CD4-positive, CD25-positive, alpha-beta regulatory T cell (primary cell): ENCODE results near the gene STYK1. TPM values are rescaled to one million over a fixed set of nuclear protein-coding genes. Genes with fewer than 3 reads are reported as not detected.

Experiments
- ATAC-seq, 2 donors: fragments of 150-1000 bp; cut with Tn5 transposase; one replicate each; pipeline ENCODE4 v1.10.0; 2021; ENCODE audit warnings: low read depth in 2 of 2, moderate number of reproducible peaks in 2 of 2, moderate library complexity in 1 of 2
- DNase-seq, 3 donors: peaks; one replicate each; pipeline versions ENCODE4 v3.0.0 to v3.0.0-alpha.2; 2012 to 2022; ENCODE audit warnings: mixed read lengths in 1 of 3
- H3K27ac ChIP-seq: one replicate; pipeline ENCODE4 v1.7.0; 2013; ENCODE audit warnings: mild to moderate bottlenecking, low read length; ENCODE audit not compliant: insufficient read depth, poor library complexity, severe bottlenecking
- H3K27me3 ChIP-seq: one replicate; pipeline ENCODE4 v1.7.0; 2013; ENCODE audit warnings: low read length; ENCODE audit not compliant: control insufficient read depth, insufficient read depth
- H3K36me3 ChIP-seq: one replicate; pipeline ENCODE4 v1.7.0; 2013; ENCODE audit warnings: mild to moderate bottlenecking, low read length, moderate library complexity; ENCODE audit not compliant: control insufficient read depth, insufficient read depth
- H3K4me1 ChIP-seq: 2 replicates; pipeline ENCODE4 v1.7.0; 2013; ENCODE audit warnings: mild to moderate bottlenecking, low read length; ENCODE audit not compliant: insufficient read depth, control insufficient read depth, poor library complexity, severe bottlenecking
- H3K4me3 ChIP-seq: one replicate; pipeline ENCODE4 v1.7.0; 2013; ENCODE audit warnings: low read depth, mild to moderate bottlenecking, low read length, moderate library complexity
- H3K9me3 ChIP-seq, 2 experiments: 1 replicate in 1 of 2; 2 replicates in 1 of 2; pipeline ENCODE4 v1.7.0; 2013; ENCODE audit warnings: low read length in 2 of 2, mild to moderate bottlenecking in 1 of 2, moderate library complexity in 1 of 2; ENCODE audit not compliant: control insufficient read depth in 2 of 2
- H3K27ac Mint-ChIP-seq, 3 donors: one replicate each; pipeline ENCODE4 v1.8.0; 2020 to 2022; ENCODE audit warnings: mild to moderate bottlenecking in 3 of 3, mixed read lengths in 3 of 3, moderate library complexity in 2 of 3
- H3K27me3 Mint-ChIP-seq: one replicate; pipeline ENCODE4 v1.8.0; 2022; ENCODE audit warnings: mild to moderate bottlenecking, mixed read lengths
- H3K36me3 Mint-ChIP-seq: one replicate; pipeline ENCODE4 v1.8.0; 2020; ENCODE audit warnings: mixed read lengths
- H3K4me1 Mint-ChIP-seq, 4 donors: one replicate each; pipeline ENCODE4 v1.8.0; 2020 to 2022; ENCODE audit warnings: mixed read lengths in 4 of 4, mild to moderate bottlenecking in 1 of 4
- H3K4me3 Mint-ChIP-seq, 4 donors: one replicate each; pipeline ENCODE4 v1.8.0; 2020 to 2022; ENCODE audit warnings: mild to moderate bottlenecking in 4 of 4, mixed read lengths in 4 of 4, moderate library complexity in 3 of 4
- H3K9me3 Mint-ChIP-seq, 7 donors: one replicate each; pipeline ENCODE4 v1.8.0; 2020 to 2022; ENCODE audit warnings: mixed read lengths in 7 of 7, mild to moderate bottlenecking in 3 of 7, moderate library complexity in 2 of 7
- polyA plus RNA-seq, 4 donors: library from polyadenylated mRNA; unstranded; fragments of 300-500 nt; fragmentation: Illumina TruSeq; gene quantifications; one replicate each; pipeline ENCODE4 v1.2.3, GENCODE V29; 2021
- total RNA-seq: library from RNA; stranded (reverse); gene quantifications from one replicate; pipeline ENCODE4 v1.2.3, GENCODE V29; 2022

Gene STYK1, protein sequence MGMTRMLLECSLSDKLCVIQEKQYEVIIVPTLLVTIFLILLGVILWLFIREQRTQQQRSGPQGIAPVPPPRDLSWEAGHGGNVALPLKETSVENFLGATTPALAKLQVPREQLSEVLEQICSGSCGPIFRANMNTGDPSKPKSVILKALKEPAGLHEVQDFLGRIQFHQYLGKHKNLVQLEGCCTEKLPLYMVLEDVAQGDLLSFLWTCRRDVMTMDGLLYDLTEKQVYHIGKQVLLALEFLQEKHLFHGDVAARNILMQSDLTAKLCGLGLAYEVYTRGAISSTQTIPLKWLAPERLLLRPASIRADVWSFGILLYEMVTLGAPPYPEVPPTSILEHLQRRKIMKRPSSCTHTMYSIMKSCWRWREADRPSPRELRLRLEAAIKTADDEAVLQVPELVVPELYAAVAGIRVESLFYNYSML
- not detected for total RNA-seq
- polyA plus RNA-seq = not detected

DNA sequence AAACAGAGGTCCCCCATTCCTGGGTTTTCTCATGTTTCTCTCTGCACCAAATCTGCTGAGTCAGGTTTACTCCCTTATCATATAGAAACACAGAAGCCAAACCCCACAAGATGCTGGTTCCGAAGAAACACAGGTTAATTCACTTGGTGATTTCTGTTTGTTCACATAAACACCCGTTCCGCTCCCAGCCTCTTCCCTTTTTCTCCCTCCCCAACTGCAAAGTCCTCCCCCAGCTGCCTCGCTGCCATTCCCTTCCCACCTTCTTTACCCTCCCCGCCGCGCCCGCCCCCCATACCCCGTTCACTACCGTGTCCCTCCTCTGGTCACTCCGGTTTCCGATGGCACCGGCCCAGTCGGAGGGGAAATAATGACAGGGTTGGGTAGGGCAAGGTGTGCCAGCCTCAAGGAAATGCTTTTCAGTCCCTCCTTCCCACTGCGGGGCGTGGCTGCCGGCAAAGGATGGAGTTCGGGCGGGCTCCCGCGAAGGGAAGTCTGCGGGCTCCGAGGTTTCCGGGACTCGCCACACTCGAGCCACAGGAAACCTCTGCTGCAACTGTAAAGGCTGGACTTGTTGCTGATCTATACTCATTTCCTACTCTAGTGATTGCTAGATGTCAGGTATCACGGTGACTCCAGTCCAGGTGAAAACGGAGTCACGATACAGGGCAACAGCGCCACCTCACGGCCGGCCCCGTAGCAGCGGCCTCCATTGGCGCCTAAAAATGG lies at the start of gene STYK1:
TSS of gene STYK1 (minus strand) at position 394 of the 726 bp plus-strand sequence. CDS start 39,434 bp downstream, outside the sequence.
- DNase-seq (peak; percentile 15 to 68 (median 39)), ATAC-seq (peak; percentile 67 to 72)
- peak within 1 kb of the TSS in 3 of 4 donors; percentile 74 to 87 (median 76) for H3K4me3 Mint-ChIP-seq
- Histone ChIP-seq H3K4me3 (peak within 1 kb of the TSS; percentile 4), H3K9me3 (no peaks in the 10 kb centered on the region), H3K27ac (no peak within 1 kb of the TSS), H3K27me3 (peaks cover 27% of the 10 kb centered on the region), H3K36me3 (no peaks in the 10 kb centered on the region), H3K4me1 (peaks cover 17% of the 10 kb centered on the region)
- H3K27me3 Mint-ChIP-seq = peaks cover 63% of the 10 kb centered on the region
- H3K27ac Mint-ChIP-seq = no peak within 1 kb of the TSS
- H3K36me3 Mint-ChIP-seq = no peaks in the 10 kb centered on the region
- peaks cover 0 to 5% (median 2%) of the 10 kb centered on the region in 7 donors for H3K9me3 Mint-ChIP-seq
- H3K4me1 Mint-ChIP-seq = peaks cover 10 to 37% (median 24%) of the 10 kb centered on the region in 4 donors

DNA sequence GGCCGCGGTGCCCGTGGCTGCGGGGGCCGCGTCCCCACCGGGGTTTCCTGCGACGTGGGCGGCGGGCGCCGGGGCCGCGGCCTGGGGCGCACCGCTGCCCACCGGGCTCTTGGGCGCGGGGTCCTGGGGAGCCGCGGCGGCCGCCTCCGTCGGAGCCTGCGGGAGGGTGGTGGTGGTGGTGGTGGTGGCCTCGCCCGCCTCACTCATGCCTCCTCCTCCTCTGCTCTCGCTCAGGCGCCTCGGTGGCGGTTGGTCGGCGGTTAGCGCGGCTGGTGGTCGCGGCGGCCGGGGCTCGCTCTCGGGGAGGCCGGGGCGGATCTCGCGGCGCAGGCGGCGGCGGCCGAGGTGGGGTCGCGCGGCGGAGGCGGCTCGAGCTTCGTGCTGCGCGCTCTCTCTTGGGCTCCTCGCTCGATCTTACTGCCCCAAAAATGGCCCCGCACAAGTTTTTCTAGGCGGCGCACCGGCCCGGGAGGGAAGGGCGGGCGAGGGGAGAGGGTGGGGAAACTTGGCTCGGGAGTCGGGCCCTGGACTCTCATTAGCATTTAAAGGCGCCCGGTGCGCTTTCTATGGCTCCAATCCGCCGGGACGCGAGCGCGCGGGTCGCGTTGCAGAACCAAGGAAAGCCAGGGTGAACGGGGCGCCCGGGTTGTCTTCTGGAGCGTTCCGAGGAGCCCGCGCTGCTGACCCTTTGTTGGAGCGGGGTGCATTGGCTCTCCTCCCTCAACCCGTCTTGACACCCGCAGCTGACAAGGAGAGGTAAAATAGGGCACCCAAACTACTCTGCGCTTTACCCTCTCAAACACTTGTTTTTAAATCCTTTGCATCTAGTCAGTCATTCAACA lies 49.3 kb upstream of the STYK1 start, which contains the start of gene YBX3:
TSS of gene YBX3 (minus strand) at position 419 of the 842 bp plus-strand sequence. CDS start at position 207, 212 bp downstream.
- H3K4me1 Mint-ChIP-seq = peaks cover 0 to 17% (median 8%) of the 10 kb centered on the region in 4 donors
- no peaks in the 10 kb centered on the region for H3K9me3 ChIP-seq
- no peak within 1 kb of the TSS for H3K27ac ChIP-seq
- no peaks in the 10 kb centered on the region for H3K36me3 Mint-ChIP-seq
- H3K9me3 Mint-ChIP-seq = peaks cover 0 to 1% (median 0%) of the 10 kb centered on the region in 7 donors
- peak within 1 kb of the TSS; percentile 26 to 90 (median 87) for H3K27ac Mint-ChIP-seq
- H3K4me1 ChIP-seq = peaks cover 10% of the 10 kb centered on the region
- DNase-seq (peak in 2 of 3 donors; percentile 4 to 17), ATAC-seq (peak in 1 of 2 donors; percentile 38)
- H3K27me3 ChIP-seq = peaks cover 50% of the 10 kb centered on the region
- H3K4me3 Mint-ChIP-seq = peak within 1 kb of the TSS; percentile 83 to 88 (median 85)
- H3K4me3 ChIP-seq = peak within 1 kb of the TSS; percentile 52
- peaks cover 75% of the 10 kb centered on the region for H3K27me3 Mint-ChIP-seq
- no peaks in the 10 kb centered on the region for H3K36me3 ChIP-seq

DNA sequence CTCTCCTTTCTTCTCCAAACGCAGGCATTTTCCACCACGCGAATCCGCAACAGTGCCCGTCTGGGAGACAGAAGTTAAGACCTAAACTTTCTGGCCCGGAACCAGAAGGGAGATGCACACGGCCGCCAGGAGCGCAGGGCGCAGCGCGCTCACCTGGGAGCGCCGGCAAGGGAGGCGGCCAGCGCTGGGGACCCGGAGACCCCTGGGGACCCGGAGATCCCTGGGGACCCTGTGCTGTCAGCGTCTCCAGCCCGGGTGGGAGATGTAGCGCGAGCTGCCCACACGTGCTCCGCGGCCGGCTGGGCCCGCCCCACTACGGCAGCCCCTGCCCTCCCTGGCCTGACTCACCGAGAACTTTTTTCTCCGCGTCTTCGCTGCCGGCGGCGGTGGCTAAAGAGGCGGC lies 48.7 kb upstream of the STYK1 start:
- Mint-ChIP-seq H3K9me3 (peaks cover 0 to 1% (median 0%) of the 10 kb centered on the region in 7 donors), H3K4me3 (peak overlapping the region in 3 of 4 donors; percentile 83 to 88 (median 87)), H3K4me1 (peaks cover 0 to 17% (median 10%) of the 10 kb centered on the region in 4 donors), H3K36me3 (no peaks in the 10 kb centered on the region), H3K27me3 (peaks cover 82% of the 10 kb centered on the region), H3K27ac (peak overlapping the region in 2 of 3 donors; percentile 26 to 90)
- Histone ChIP-seq H3K27me3 (peaks cover 52% of the 10 kb centered on the region), H3K4me3 (peak overlapping the region; percentile 52), H3K9me3 (no peaks in the 10 kb centered on the region), H3K27ac (no peak overlapping the region), H3K36me3 (no peaks in the 10 kb centered on the region), H3K4me1 (peaks cover 10% of the 10 kb centered on the region)
- DNase-seq (peak in 2 of 3 donors; percentile 22 to 48), ATAC-seq (peak; percentile 29 to 39)

DNA sequence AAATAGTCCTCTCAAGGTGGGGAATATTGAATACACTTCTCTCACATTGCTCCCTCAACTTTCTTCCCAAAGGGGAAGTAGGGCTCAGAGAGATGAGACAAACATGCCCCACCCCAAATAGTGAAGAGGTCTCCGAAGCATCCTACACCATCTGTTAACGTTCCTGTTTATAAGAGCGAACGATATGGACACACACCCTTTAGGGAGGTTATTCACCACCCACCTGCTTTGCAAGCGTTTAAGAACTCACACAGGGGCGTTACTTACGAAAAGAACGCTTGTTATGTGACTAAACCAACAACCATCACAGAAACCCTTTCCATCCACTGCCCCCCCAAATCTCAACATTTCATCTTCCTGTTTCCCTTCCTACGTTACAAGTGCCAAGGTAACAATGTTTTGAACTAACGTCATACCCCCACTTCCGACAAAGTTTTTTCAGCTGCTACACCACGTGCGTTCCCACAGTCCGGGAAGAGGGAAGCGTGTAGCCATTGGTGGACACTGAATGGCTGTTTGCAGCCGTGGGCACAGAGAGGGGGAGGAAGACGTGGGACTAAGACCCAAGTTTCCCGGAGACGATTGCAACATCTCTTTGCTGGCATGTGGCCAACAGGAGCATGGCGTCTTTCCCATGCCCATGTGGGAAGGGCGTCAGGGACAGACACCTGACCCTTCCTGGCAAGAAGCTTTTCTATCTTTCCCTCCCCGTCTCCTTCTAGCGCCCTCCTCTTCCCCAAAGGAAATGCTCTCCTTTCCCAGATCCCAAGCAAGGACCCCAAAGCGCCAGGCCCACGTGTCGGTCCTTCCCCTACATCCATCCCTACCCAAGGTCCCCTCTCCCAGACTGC lies 48.0 kb upstream of the STYK1 start:
- H3K27me3 Mint-ChIP-seq = peaks cover 79% of the 10 kb centered on the region
- H3K4me1 ChIP-seq = peaks cover 10% of the 10 kb centered on the region
- H3K4me3 ChIP-seq = peak overlapping the region; percentile 52
- no peak overlapping the region for H3K27ac ChIP-seq
- H3K4me1 Mint-ChIP-seq = peaks cover 0 to 17% (median 10%) of the 10 kb centered on the region in 4 donors
- no peaks in the 10 kb centered on the region for H3K36me3 Mint-ChIP-seq
- H3K4me3 Mint-ChIP-seq = peak overlapping the region; percentile 83 to 88 (median 85)
- H3K27ac Mint-ChIP-seq = peak overlapping the region; percentile 26 to 90 (median 87)
- ATAC-seq = peak; percentile 34 to 48
- H3K27me3 ChIP-seq = peaks cover 56% of the 10 kb centered on the region
- H3K9me3 Mint-ChIP-seq = peaks cover 0 to 1% (median 0%) of the 10 kb centered on the region in 7 donors
- no peaks in the 10 kb centered on the region for H3K36me3 ChIP-seq
- H3K9me3 ChIP-seq = no peaks in the 10 kb centered on the region
- peak in 2 of 3 donors; percentile 52 to 60 for DNase-seq

DNA sequence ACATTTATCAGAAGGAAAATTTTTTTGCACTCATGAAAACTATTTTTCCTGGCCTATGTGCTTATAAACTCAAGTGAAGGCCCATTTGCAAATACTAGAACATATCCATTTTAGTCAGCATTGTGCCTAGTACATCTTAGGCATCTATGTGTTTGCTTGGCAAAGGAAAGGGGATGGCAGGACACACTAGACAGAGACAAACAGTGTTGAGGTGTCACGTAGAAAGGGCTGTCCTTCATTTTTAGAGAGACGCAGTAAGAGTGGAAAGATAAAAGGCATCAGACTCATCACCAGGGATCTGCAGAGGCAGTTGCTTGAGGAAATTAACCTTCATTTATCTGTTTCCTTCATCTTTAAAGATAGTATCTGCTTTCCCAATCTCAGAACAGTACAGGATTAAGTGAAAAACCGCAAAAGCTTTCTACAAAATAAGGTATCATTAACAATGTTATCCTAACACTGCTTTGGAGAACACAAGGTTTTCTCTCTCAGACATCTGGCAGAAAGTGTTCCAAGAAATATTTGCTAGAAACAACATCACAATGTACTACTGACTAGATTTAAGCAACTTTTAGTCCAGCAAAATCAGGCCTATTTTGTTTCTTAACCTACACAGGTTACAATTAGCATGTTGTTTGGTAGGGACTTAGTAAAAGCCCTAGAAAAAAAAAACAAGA lies 47.3 kb upstream of the STYK1 start:
- Mint-ChIP-seq H3K4me1 (peaks cover 0 to 17% (median 10%) of the 10 kb centered on the region in 4 donors), H3K27me3 (peaks cover 78% of the 10 kb centered on the region), H3K4me3 (peak overlapping the region in 2 of 4 donors; percentile 3 to 6), H3K27ac (peak overlapping the region in 2 of 3 donors; percentile 10 to 26), H3K36me3 (no peaks in the 10 kb centered on the region), H3K9me3 (peaks cover 0 to 1% (median 0%) of the 10 kb centered on the region in 7 donors)
- H3K4me3 ChIP-seq = peak overlapping the region; percentile 52
- H3K27ac ChIP-seq = no peak overlapping the region
- no peaks in the 10 kb centered on the region for H3K36me3 ChIP-seq
- H3K9me3 ChIP-seq = no peaks in the 10 kb centered on the region
- peaks cover 51% of the 10 kb centered on the region for H3K27me3 ChIP-seq
- H3K4me1 ChIP-seq = peaks cover 10% of the 10 kb centered on the region
- DNase-seq (peak in 1 of 3 donors; percentile 1), ATAC-seq (no peak)

DNA sequence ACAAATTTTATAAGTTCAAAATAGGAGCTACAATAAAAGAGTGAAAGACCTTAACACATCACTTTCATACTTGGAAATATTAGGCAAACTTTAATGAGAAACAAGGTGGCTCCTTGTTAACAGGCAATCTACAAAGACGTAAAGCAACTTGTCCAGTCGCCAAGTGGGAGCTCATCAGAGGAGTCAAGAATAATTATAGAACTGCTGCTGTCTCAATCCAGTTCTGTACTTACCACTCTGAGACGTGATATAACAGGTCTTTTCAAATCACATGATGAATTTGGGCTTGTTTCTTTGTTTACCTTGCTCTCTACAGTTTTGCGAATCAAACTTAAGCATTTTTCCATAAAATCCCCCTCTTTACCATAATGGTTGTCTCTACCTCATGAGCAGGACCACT lies 45.6 kb upstream of the STYK1 start:
- Histone ChIP-seq H3K27ac (no peak overlapping the region), H3K4me1 (peaks cover 10% of the 10 kb centered on the region), H3K36me3 (no peaks in the 10 kb centered on the region), H3K27me3 (peaks cover 37% of the 10 kb centered on the region), H3K9me3 (no peaks in the 10 kb centered on the region), H3K4me3 (no peak overlapping the region)
- Mint-ChIP-seq H3K9me3 (peaks cover 0 to 1% (median 0%) of the 10 kb centered on the region in 7 donors), H3K36me3 (no peaks in the 10 kb centered on the region), H3K27me3 (peaks cover 70% of the 10 kb centered on the region), H3K27ac (no peak overlapping the region), H3K4me3 (no peak overlapping the region), H3K4me1 (peaks cover 0 to 24% (median 17%) of the 10 kb centered on the region in 4 donors)
- ATAC-seq (no peak), DNase-seq (no peak)
